ENCODE data around the gene KLF13.
A peak's percentile ranks its signal among the peaks of the same experiment; 100 is the strongest.

KLF13 gene

GRCh38 chr15:31371520-31372240 is 45.0 kb downstream of the KLF13 start:
- Mint-ChIP-seq H3K27me3 (no peaks in the 10 kb centered on the region), H3K36me3 (ENCODE audit: insufficient read depth) (peaks cover 59% of the 10 kb centered on the region), H3K9me3 (peaks cover 5% of the 10 kb centered on the region), H3K4me3 (peak overlapping the region; percentile 58), H3K4me1 (peaks cover 47% of the 10 kb centered on the region), H3K27ac (ENCODE audit: low read depth) (peak overlapping the region; percentile 88)
- DNase-seq (ENCODE audit: low spot score in 2 of 2) = no peak
- ATAC-seq (replicated peaks; ENCODE audit: extremely low read depth, poor library complexity, severe bottlenecking) = no peak

GRCh38 chr15:31372635-31373091 is 46.0 kb downstream of the KLF13 start:
- peak overlapping the region; percentile 18 for H3K4me3 Mint-ChIP-seq
- DNase-seq (ENCODE audit: low spot score in 2 of 2) = no peak
- no peaks in the 10 kb centered on the region for H3K27me3 Mint-ChIP-seq
- H3K4me1 Mint-ChIP-seq = peaks cover 37% of the 10 kb centered on the region
- peak overlapping the region; percentile 74 for H3K27ac Mint-ChIP-seq (ENCODE audit: low read depth)
- ATAC-seq (replicated peaks; ENCODE audit: extremely low read depth, poor library complexity, severe bottlenecking) = no peak
- H3K36me3 Mint-ChIP-seq (ENCODE audit: insufficient read depth) = peaks cover 56% of the 10 kb centered on the region
- peaks cover 5% of the 10 kb centered on the region for H3K9me3 Mint-ChIP-seq

GRCh38 chr15:31373096-31373865 is 46.6 kb downstream of the KLF13 start:
- Mint-ChIP-seq H3K4me1 (peaks cover 36% of the 10 kb centered on the region), H3K9me3 (peaks cover 5% of the 10 kb centered on the region), H3K27me3 (no peaks in the 10 kb centered on the region), H3K36me3 (ENCODE audit: insufficient read depth) (peaks cover 56% of the 10 kb centered on the region), H3K27ac (ENCODE audit: low read depth) (peak overlapping the region; percentile 74), H3K4me3 (no peak overlapping the region)
- DNase-seq (ENCODE audit: low spot score in 2 of 2) = no peak
- no peak for ATAC-seq (replicated peaks; ENCODE audit: extremely low read depth, poor library complexity, severe bottlenecking)

GRCh38 chr15:31373970-31374369 is 47.3 kb downstream of the KLF13 start:
- peaks cover 59% of the 10 kb centered on the region for H3K36me3 Mint-ChIP-seq (ENCODE audit: insufficient read depth)
- H3K9me3 Mint-ChIP-seq = peaks cover 5% of the 10 kb centered on the region
- ATAC-seq (replicated peaks; ENCODE audit: extremely low read depth, poor library complexity, severe bottlenecking) (no peak), DNase-seq (ENCODE audit: low spot score in 2 of 2) (no peak)
- H3K27me3 Mint-ChIP-seq = no peaks in the 10 kb centered on the region
- peak overlapping the region; percentile 6 for H3K4me3 Mint-ChIP-seq
- peaks cover 36% of the 10 kb centered on the region for H3K4me1 Mint-ChIP-seq
- peak overlapping the region; percentile 74 for H3K27ac Mint-ChIP-seq (ENCODE audit: low read depth)

- no peak for ATAC-seq (replicated peaks; ENCODE audit: extremely low read depth, poor library complexity, severe bottlenecking)
- peak overlapping the region; percentile 74 for H3K27ac Mint-ChIP-seq (ENCODE audit: low read depth)
- H3K4me1 Mint-ChIP-seq = peaks cover 34% of the 10 kb centered on the region
- H3K27me3 Mint-ChIP-seq = no peaks in the 10 kb centered on the region
- H3K36me3 Mint-ChIP-seq (ENCODE audit: insufficient read depth) = peaks cover 64% of the 10 kb centered on the region
- H3K4me3 Mint-ChIP-seq = peak overlapping the region; percentile 20
- peaks cover 5% of the 10 kb centered on the region for H3K9me3 Mint-ChIP-seq
- no peak for DNase-seq (ENCODE audit: low spot score in 2 of 2)
Measured at GRCh38 chr15:31374489-31374888, 47.9 kb downstream of the KLF13 start.

- H3K4me3 Mint-ChIP-seq = no peak overlapping the region
- H3K9me3 Mint-ChIP-seq = peaks cover under 1% of the 10 kb centered on the region
- DNase-seq (ENCODE audit: low spot score in 2 of 2) (no peak), ATAC-seq (replicated peaks; ENCODE audit: extremely low read depth, poor library complexity, severe bottlenecking) (no peak)
- H3K4me1 Mint-ChIP-seq = peaks cover 29% of the 10 kb centered on the region
- peaks cover 66% of the 10 kb centered on the region for H3K36me3 Mint-ChIP-seq (ENCODE audit: insufficient read depth)
- no peaks in the 10 kb centered on the region for H3K27me3 Mint-ChIP-seq
- peak overlapping the region; percentile 74 for H3K27ac Mint-ChIP-seq (ENCODE audit: low read depth)
Measured at GRCh38 chr15:31374986-31375385, 48.4 kb downstream of the KLF13 start.

GRCh38 chr15:31375772-31376171 is 49.1 kb downstream of the KLF13 start:
- Mint-ChIP-seq H3K27ac (ENCODE audit: low read depth) (no peak overlapping the region), H3K9me3 (no peaks in the 10 kb centered on the region), H3K36me3 (ENCODE audit: insufficient read depth) (peaks cover 69% of the 10 kb centered on the region), H3K27me3 (no peaks in the 10 kb centered on the region), H3K4me3 (peak overlapping the region; percentile 16), H3K4me1 (peaks cover 21% of the 10 kb centered on the region)
- no peak for ATAC-seq (replicated peaks; ENCODE audit: extremely low read depth, poor library complexity, severe bottlenecking)
- no peak for DNase-seq (ENCODE audit: low spot score in 2 of 2)

- DNase-seq (ENCODE audit: low spot score in 2 of 2) (no peak), ATAC-seq (replicated peaks; ENCODE audit: extremely low read depth, poor library complexity, severe bottlenecking) (no peak)
- Mint-ChIP-seq H3K27ac (ENCODE audit: low read depth) (peak overlapping the region; percentile 71), H3K36me3 (ENCODE audit: insufficient read depth) (peaks cover 68% of the 10 kb centered on the region), H3K4me1 (peaks cover 15% of the 10 kb centered on the region), H3K27me3 (no peaks in the 10 kb centered on the region), H3K4me3 (peak overlapping the region; percentile 16), H3K9me3 (no peaks in the 10 kb centered on the region)
Measured at GRCh38 chr15:31376511-31376910, 49.9 kb downstream of the KLF13 start.

- ATAC-seq (replicated peaks; ENCODE audit: extremely low read depth, poor library complexity, severe bottlenecking) (no peak), DNase-seq (ENCODE audit: low spot score in 2 of 2) (no peak)
- Mint-ChIP-seq H3K36me3 (ENCODE audit: insufficient read depth) (peaks cover 66% of the 10 kb centered on the region), H3K4me3 (no peak overlapping the region), H3K27me3 (no peaks in the 10 kb centered on the region), H3K9me3 (no peaks in the 10 kb centered on the region), H3K27ac (ENCODE audit: low read depth) (peak overlapping the region; percentile 71), H3K4me1 (peaks cover 15% of the 10 kb centered on the region)
Measured at GRCh38 chr15:31377030-31377429, 50.4 kb downstream of the KLF13 start.

- Mint-ChIP-seq H3K27me3 (no peaks in the 10 kb centered on the region), H3K4me3 (peak overlapping the region; percentile 66), H3K9me3 (no peaks in the 10 kb centered on the region), H3K27ac (ENCODE audit: low read depth) (peak overlapping the region; percentile 81), H3K36me3 (ENCODE audit: insufficient read depth) (peaks cover 57% of the 10 kb centered on the region), H3K4me1 (peaks cover 25% of the 10 kb centered on the region)
- DNase-seq (ENCODE audit: low spot score in 2 of 2) (no peak), ATAC-seq (replicated peaks; ENCODE audit: extremely low read depth, poor library complexity, severe bottlenecking) (peak; percentile 38)
Measured at GRCh38 chr15:31378363-31378903, 51.8 kb downstream of the KLF13 start.

GRCh38 chr15:31379042-31379441 is 52.4 kb downstream of the KLF13 start:
- peak overlapping the region; percentile 81 for H3K27ac Mint-ChIP-seq (ENCODE audit: low read depth)
- DNase-seq (ENCODE audit: low spot score in 2 of 2) (no peak), ATAC-seq (replicated peaks; ENCODE audit: extremely low read depth, poor library complexity, severe bottlenecking) (peak; percentile 54)
- H3K27me3 Mint-ChIP-seq = no peaks in the 10 kb centered on the region
- H3K36me3 Mint-ChIP-seq (ENCODE audit: insufficient read depth) = peaks cover 55% of the 10 kb centered on the region
- H3K9me3 Mint-ChIP-seq = no peaks in the 10 kb centered on the region
- peaks cover 25% of the 10 kb centered on the region for H3K4me1 Mint-ChIP-seq
- H3K4me3 Mint-ChIP-seq = peak overlapping the region; percentile 66

GRCh38 chr15:31379577-31379976 is 52.9 kb downstream of the KLF13 start:
- H3K4me1 Mint-ChIP-seq = peaks cover 28% of the 10 kb centered on the region
- no peaks in the 10 kb centered on the region for H3K27me3 Mint-ChIP-seq
- no peak overlapping the region for H3K4me3 Mint-ChIP-seq
- no peak for DNase-seq (ENCODE audit: low spot score in 2 of 2)
- ATAC-seq (replicated peaks; ENCODE audit: extremely low read depth, poor library complexity, severe bottlenecking) = no peak
- H3K36me3 Mint-ChIP-seq (ENCODE audit: insufficient read depth) = peaks cover 50% of the 10 kb centered on the region
- H3K9me3 Mint-ChIP-seq = no peaks in the 10 kb centered on the region
- H3K27ac Mint-ChIP-seq (ENCODE audit: low read depth) = peak overlapping the region; percentile 32
